CD4-positive, CD25-positive, alpha-beta regulatory T cell (primary cell): Measurements from ENCODE around the gene DHX16. TPM values are rescaled to one million over a fixed set of nuclear protein-coding genes. Genes with fewer than 3 reads are reported as not detected.
"Not testable (repeated sequence)": the region's sequence is repeated elsewhere in the genome, so short reads cannot be mapped to it uniquely, and the experiment has no call there.

Experiments used
- ATAC-seq, 2 donors: fragments of 150-1000 bp; cut with Tn5 transposase; one replicate each; pipeline ENCODE4 v1.10.0; 2021; ENCODE audit warnings: low read depth in 2 of 2, moderate number of reproducible peaks in 2 of 2, moderate library complexity in 1 of 2
- DNase-seq, 3 donors: peaks; one replicate each; pipeline versions ENCODE4 v3.0.0 to v3.0.0-alpha.2; 2012 to 2022; ENCODE audit warnings: mixed read lengths in 1 of 3
- H3K27ac ChIP-seq: one replicate; pipeline ENCODE4 v1.7.0; 2013; ENCODE audit warnings: mild to moderate bottlenecking, low read length; ENCODE audit not compliant: insufficient read depth, poor library complexity, severe bottlenecking
- H3K27me3 ChIP-seq: one replicate; pipeline ENCODE4 v1.7.0; 2013; ENCODE audit warnings: low read length; ENCODE audit not compliant: control insufficient read depth, insufficient read depth
- H3K36me3 ChIP-seq: one replicate; pipeline ENCODE4 v1.7.0; 2013; ENCODE audit warnings: mild to moderate bottlenecking, low read length, moderate library complexity; ENCODE audit not compliant: control insufficient read depth, insufficient read depth
- H3K4me1 ChIP-seq: 2 replicates; pipeline ENCODE4 v1.7.0; 2013; ENCODE audit warnings: mild to moderate bottlenecking, low read length; ENCODE audit not compliant: insufficient read depth, control insufficient read depth, poor library complexity, severe bottlenecking
- H3K4me3 ChIP-seq: one replicate; pipeline ENCODE4 v1.7.0; 2013; ENCODE audit warnings: low read depth, mild to moderate bottlenecking, low read length, moderate library complexity
- H3K9me3 ChIP-seq, 2 experiments: 1 replicate in 1 of 2; 2 replicates in 1 of 2; pipeline ENCODE4 v1.7.0; 2013; ENCODE audit warnings: low read length in 2 of 2, mild to moderate bottlenecking in 1 of 2, moderate library complexity in 1 of 2; ENCODE audit not compliant: control insufficient read depth in 2 of 2
- H3K27ac Mint-ChIP-seq, 3 donors: one replicate each; pipeline ENCODE4 v1.8.0; 2020 to 2022; ENCODE audit warnings: mild to moderate bottlenecking in 3 of 3, mixed read lengths in 3 of 3, moderate library complexity in 2 of 3
- H3K27me3 Mint-ChIP-seq: one replicate; pipeline ENCODE4 v1.8.0; 2022; ENCODE audit warnings: mild to moderate bottlenecking, mixed read lengths
- H3K36me3 Mint-ChIP-seq: one replicate; pipeline ENCODE4 v1.8.0; 2020; ENCODE audit warnings: mixed read lengths
- H3K4me1 Mint-ChIP-seq, 4 donors: one replicate each; pipeline ENCODE4 v1.8.0; 2020 to 2022; ENCODE audit warnings: mixed read lengths in 4 of 4, mild to moderate bottlenecking in 1 of 4
- H3K4me3 Mint-ChIP-seq, 4 donors: one replicate each; pipeline ENCODE4 v1.8.0; 2020 to 2022; ENCODE audit warnings: mild to moderate bottlenecking in 4 of 4, mixed read lengths in 4 of 4, moderate library complexity in 3 of 4
- H3K9me3 Mint-ChIP-seq, 7 donors: one replicate each; pipeline ENCODE4 v1.8.0; 2020 to 2022; ENCODE audit warnings: mixed read lengths in 7 of 7, mild to moderate bottlenecking in 3 of 7, moderate library complexity in 2 of 7
- polyA plus RNA-seq, 4 donors: library from polyadenylated mRNA; unstranded; fragments of 300-500 nt; fragmentation: Illumina TruSeq; gene quantifications; one replicate each; pipeline ENCODE4 v1.2.3, GENCODE V29; 2021
- total RNA-seq: library from RNA; stranded (reverse); gene quantifications from one replicate; pipeline ENCODE4 v1.2.3, GENCODE V29; 2022

The DHX16 gene
- total and polyA plus RNA-seq, 5 donors from 2014 or later = 13.2 to 33.8 (median 18.7) TPM

DNA sequence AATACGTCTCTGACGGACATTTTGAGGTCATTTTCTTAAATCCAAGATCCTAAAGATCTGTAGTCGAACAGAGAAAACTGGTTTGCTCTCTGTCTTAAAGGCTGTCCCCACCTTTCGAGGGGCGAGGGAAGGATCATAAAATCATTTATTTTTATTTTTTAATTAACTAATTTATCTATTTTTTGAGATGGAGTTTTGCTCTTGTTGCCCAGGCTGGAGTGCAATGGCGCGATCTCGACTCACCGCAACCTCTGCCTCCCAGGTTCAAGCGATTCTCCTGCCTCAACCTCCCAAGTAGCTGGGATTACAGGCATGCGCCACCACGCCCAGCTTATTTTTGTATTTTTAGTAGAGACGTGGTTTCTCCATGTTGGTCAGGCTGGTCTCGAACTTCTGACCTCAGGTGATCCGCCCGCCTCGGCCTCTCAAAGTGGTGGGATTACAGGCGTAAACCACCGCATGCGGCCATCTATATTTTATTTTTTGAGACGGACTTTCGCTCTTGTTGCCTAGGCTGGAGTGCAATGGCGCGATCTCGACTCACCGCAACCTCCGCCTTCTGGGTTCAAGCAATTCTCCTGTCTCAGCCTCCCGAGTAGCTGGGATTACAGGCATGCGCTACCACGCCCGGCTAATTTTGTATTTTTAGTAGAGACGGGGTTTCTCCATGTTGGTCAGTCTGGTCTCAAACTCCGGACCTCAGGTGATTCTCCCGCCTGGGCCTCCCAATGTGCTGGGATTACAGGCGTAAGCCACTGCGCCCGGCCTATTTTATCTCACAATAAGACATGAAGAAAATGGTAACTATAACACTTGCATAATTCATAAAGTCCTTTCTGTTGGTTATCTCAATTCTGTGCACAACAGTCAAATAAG lies 45.3 kb upstream of the DHX16 start:
- Mint-ChIP-seq H3K27ac (peak overlapping the region; percentile 98 to 100 (median 100)), H3K4me1 (peaks cover 22 to 67% (median 48%) of the 10 kb centered on the region in 4 donors), H3K4me3 (peak overlapping the region; percentile 93 to 98 (median 98)), H3K36me3 (peaks cover 23% of the 10 kb centered on the region)
- peaks cover 43% of the 10 kb centered on the region for H3K4me1 ChIP-seq
- peak overlapping the region; percentile 92 for H3K4me3 ChIP-seq
- H3K27me3 Mint-ChIP-seq, ATAC-seq, H3K27me3 ChIP-seq, DNase-seq, H3K9me3 Mint-ChIP-seq, H3K9me3 ChIP-seq: not testable (repeated sequence)
- H3K27ac ChIP-seq = peak overlapping the region; percentile 92
- peaks cover 24% of the 10 kb centered on the region for H3K36me3 ChIP-seq

DNA sequence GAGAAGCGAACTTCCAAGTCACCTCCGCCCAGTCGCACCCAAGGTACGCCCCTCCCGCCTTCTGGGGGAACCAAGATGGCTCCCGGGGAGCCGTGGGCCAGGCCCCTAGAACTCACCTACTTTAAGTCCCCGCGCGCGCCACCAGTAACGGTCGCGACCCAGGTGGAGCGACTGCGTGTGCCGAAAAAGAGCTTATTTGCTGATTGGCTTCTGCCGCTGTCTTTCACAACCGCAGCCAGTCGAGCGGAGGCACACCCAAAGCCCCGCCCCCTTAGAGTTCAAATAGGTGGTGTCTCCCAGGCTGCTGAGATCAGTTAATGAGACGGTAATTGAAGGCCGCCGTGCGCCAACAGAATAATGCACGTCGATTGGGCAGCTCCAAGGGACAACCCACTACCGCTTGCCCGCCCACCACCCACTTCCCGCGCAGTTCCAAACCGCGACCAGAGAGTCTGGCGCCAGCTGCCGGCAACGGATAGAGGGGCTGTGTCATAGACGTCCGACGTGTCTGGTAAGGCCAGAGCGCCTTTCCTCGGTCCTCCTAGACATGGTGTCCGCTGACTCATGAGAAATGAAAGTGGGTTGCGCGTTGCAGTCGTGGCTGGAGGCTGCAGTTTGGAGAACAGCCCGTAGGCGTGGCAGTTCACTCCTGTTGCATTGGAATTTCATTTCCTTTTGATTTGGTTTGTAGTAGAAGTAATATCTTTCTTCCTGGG lies 44.5 kb upstream of the DHX16 start, which contains the start of gene MDC1:
Gene MDC1 (minus strand): TSS at position 153 of the 716 bp plus-strand sequence. CDS start 2,106 bp downstream, outside the sequence.
- H3K4me1 Mint-ChIP-seq = peaks cover 15 to 64% (median 46%) of the 10 kb centered on the region in 4 donors
- peaks cover 25% of the 10 kb centered on the region for H3K36me3 Mint-ChIP-seq
- peak within 1 kb of the TSS; percentile 92 for H3K4me3 ChIP-seq
- peaks cover 35% of the 10 kb centered on the region for H3K4me1 ChIP-seq
- H3K9me3 ChIP-seq = no peaks in the 10 kb centered on the region
- peaks cover 9% of the 10 kb centered on the region for H3K27me3 Mint-ChIP-seq
- H3K27ac ChIP-seq = peak within 1 kb of the TSS; percentile 92
- peaks cover 27% of the 10 kb centered on the region for H3K36me3 ChIP-seq
- ATAC-seq (peak; percentile 76 to 78), DNase-seq (peak; percentile 98 to 100 (median 99))
- peak within 1 kb of the TSS; percentile 98 to 100 (median 100) for H3K27ac Mint-ChIP-seq
- peaks cover 0 to 1% (median 0%) of the 10 kb centered on the region in 7 donors for H3K9me3 Mint-ChIP-seq
- H3K27me3 ChIP-seq = no peaks in the 10 kb centered on the region
- H3K4me3 Mint-ChIP-seq = peak within 1 kb of the TSS; percentile 93 to 98 (median 98)

DNA sequence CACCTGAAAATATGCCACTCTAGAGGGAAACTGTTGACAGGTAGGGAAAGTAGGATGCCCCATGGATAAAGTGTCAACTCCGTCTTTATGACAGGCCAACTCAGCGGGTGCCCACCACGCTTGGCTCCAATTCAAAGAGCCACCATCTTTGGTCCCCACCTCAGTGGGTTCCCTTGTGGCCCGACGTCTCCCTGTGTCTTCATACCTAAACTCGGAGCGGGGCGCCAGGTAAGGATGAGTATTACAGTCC lies 44.0 kb upstream of the DHX16 start:
- H3K9me3 Mint-ChIP-seq = peaks cover 0 to 1% (median 0%) of the 10 kb centered on the region in 7 donors
- H3K4me1 Mint-ChIP-seq = peaks cover 15 to 68% (median 50%) of the 10 kb centered on the region in 4 donors
- H3K36me3 ChIP-seq = peaks cover 32% of the 10 kb centered on the region
- peak overlapping the region; percentile 92 for H3K27ac ChIP-seq
- no peaks in the 10 kb centered on the region for H3K9me3 ChIP-seq
- H3K4me3 ChIP-seq = peak overlapping the region; percentile 76
- peaks cover 29% of the 10 kb centered on the region for H3K36me3 Mint-ChIP-seq
- peaks cover 31% of the 10 kb centered on the region for H3K4me1 ChIP-seq
- DNase-seq (no peak), ATAC-seq (no peak)
- peak overlapping the region; percentile 98 to 100 (median 100) for H3K27ac Mint-ChIP-seq
- peak overlapping the region; percentile 93 to 98 (median 98) for H3K4me3 Mint-ChIP-seq
- H3K27me3 Mint-ChIP-seq = peaks cover 9% of the 10 kb centered on the region
- H3K27me3 ChIP-seq = no peaks in the 10 kb centered on the region

DNA sequence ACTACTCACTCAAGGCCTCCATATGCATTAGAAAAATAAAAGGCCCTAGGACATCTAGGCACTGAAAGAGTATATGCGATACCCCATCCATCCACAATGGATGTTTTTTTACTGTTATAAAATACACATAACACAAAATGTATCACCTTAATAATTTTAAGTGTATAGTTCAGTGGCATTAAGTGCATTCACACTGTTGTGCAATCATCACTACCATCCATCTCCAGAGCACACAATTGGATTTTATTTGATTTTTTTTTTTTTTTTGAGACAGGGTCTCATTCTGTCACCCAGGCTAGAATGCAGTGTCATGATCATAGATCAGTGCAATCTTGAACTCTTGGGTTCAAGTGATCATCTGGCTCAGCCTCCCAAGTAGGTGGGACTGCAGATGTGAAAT lies 41.5 kb upstream of the DHX16 start:
- H3K9me3 Mint-ChIP-seq = peaks cover 0 to 1% (median 0%) of the 10 kb centered on the region in 7 donors
- DNase-seq (no peak), ATAC-seq (no peak)
- H3K27me3 ChIP-seq = no peaks in the 10 kb centered on the region
- no peak overlapping the region for H3K27ac Mint-ChIP-seq
- no peaks in the 10 kb centered on the region for H3K27me3 Mint-ChIP-seq
- no peak overlapping the region for H3K27ac ChIP-seq
- H3K4me3 Mint-ChIP-seq = no peak overlapping the region
- peaks cover 45% of the 10 kb centered on the region for H3K36me3 Mint-ChIP-seq
- peaks cover 21% of the 10 kb centered on the region for H3K4me1 ChIP-seq
- H3K4me1 Mint-ChIP-seq = peaks cover 9 to 57% (median 41%) of the 10 kb centered on the region in 4 donors
- H3K36me3 ChIP-seq = peaks cover 41% of the 10 kb centered on the region
- H3K9me3 ChIP-seq = no peaks in the 10 kb centered on the region
- H3K4me3 ChIP-seq = no peak overlapping the region

DNA sequence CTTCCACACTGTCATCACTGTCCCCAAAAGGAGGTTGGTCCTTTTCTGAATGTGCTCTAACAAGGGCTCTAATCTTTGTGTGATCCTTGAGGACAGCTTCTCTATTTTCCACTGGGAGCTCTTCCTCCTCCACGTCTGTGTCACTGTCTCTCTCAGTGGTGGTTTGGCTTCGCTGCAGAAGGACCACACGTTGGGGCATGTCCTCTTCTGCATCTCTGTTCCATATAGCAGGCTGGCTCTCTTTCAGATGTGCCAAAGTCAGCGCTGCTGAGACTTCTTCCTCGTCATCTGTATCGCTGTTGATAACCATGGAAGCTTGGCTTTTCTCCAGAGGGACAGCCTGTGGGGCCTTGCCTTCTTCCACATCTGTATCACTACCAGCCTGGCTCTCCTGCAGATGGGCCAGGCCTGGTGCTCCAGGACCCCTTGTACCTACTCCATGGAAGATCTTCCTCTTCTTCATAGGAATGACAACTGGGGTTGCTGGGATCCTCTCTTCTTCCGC lies 39.7 kb upstream of the DHX16 start:
- Histone ChIP-seq H3K27me3 (no peaks in the 10 kb centered on the region), H3K36me3 (peaks cover 46% of the 10 kb centered on the region), H3K9me3 (no peaks in the 10 kb centered on the region), H3K4me1 (peaks cover 11% of the 10 kb centered on the region), H3K27ac (no peak overlapping the region), H3K4me3 (no peak overlapping the region)
- no peak for DNase-seq
- Mint-ChIP-seq H3K27me3 (no peaks in the 10 kb centered on the region), H3K4me1 (peaks cover 11 to 48% (median 33%) of the 10 kb centered on the region in 4 donors), H3K4me3 (no peak overlapping the region), H3K27ac (peak overlapping the region; percentile 44 to 84 (median 79)), H3K9me3 (no peaks in the 10 kb centered on the region), H3K36me3 (peaks cover 53% of the 10 kb centered on the region)
- ATAC-seq = no peak

DNA sequence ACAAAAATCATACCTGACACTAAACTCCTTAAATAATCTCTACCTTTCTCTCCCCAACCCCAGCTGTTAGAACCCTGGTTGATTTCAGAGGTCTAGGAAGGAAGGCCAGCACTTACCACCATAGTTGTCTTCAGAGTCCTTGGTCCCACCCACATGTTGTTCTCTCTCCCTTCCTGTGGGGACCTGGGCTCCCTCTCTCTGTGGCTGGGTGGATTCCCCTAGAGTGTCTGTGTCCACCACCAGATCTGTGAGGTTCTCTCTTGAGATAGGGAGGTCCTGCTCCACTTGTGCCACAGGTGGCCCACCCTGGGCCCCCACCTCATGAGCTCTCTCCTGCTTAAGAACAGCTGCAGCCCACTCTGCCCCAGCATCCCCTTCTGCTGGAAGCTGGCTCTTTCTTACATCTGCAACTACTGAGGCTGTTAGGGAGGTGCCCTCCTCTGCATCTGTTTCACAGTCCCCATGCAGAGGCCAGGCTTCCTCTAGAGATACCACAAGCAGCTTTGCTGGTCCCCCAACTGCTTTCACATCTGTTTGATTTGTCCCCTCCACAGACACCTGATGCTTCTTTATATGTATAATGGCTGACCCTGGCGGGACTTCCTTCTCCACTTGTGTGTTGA lies 39.1 kb upstream of the DHX16 start:
- no peak overlapping the region for H3K4me3 ChIP-seq
- no peaks in the 10 kb centered on the region for H3K9me3 ChIP-seq
- Mint-ChIP-seq H3K36me3 (peaks cover 54% of the 10 kb centered on the region), H3K4me3 (peak overlapping the region in 1 of 4 donors; percentile 2), H3K27me3 (no peaks in the 10 kb centered on the region), H3K4me1 (peaks cover 7 to 41% (median 28%) of the 10 kb centered on the region in 4 donors), H3K9me3 (no peaks in the 10 kb centered on the region), H3K27ac (peak overlapping the region; percentile 44 to 84 (median 79))
- H3K27me3 ChIP-seq = no peaks in the 10 kb centered on the region
- ATAC-seq (no peak), DNase-seq (peak in 1 of 3 donors; percentile 68)
- H3K36me3 ChIP-seq = peaks cover 52% of the 10 kb centered on the region
- H3K4me1 ChIP-seq = peaks cover 8% of the 10 kb centered on the region
- no peak overlapping the region for H3K27ac ChIP-seq

DNA sequence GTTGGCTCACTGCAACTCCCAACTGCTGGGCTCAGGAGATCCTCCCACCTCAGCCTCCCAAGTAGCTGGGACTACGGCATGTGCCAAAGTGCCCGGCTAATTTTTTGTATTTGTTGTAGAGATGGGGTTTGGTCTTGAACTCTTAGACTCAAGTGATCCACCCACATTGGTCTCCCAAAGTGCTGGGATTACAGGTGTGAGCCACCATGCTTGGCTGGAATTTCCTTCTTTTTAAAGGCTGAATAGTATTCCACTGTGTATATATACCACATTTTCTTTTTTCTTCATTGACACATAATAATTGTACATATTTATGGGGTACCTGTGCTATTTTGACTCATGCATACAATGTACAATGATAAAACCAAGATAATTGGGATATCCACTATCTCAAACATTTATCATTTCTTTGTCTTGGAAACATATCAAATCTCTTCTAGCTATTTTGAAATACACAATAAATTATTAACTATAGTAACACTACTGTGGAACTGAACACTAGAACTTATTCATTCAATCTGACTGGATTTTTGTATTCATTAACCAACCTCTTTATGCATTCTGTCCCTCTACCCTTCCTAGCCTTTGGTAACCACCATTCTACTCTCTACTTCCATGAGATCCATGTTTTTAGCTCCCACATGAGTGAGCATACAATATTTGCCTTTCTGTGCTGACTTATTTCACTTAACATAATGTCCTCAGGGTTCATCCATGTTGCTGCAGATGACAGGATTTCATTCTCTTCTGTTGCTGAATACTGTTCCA lies 36.5 kb upstream of the DHX16 start:
- no peaks in the 10 kb centered on the region for H3K9me3 Mint-ChIP-seq
- H3K27ac Mint-ChIP-seq = peak overlapping the region in 1 of 3 donors; percentile 3
- Histone ChIP-seq H3K4me3 (no peak overlapping the region), H3K27me3 (no peaks in the 10 kb centered on the region), H3K27ac (no peak overlapping the region), H3K36me3 (peaks cover 48% of the 10 kb centered on the region), H3K9me3 (no peaks in the 10 kb centered on the region), H3K4me1 (no peaks in the 10 kb centered on the region)
- peak overlapping the region in 1 of 4 donors; percentile 1 for H3K4me3 Mint-ChIP-seq
- DNase-seq (no peak), ATAC-seq (no peak)
- H3K4me1 Mint-ChIP-seq = peaks cover 5 to 21% (median 14%) of the 10 kb centered on the region in 4 donors
- H3K36me3 Mint-ChIP-seq = peaks cover 63% of the 10 kb centered on the region
- no peaks in the 10 kb centered on the region for H3K27me3 Mint-ChIP-seq
